ENCODE measurements around the gene LDLRAD3.

LDLRAD3 gene

GRCh38 chr11:35927104-35927503 is 16.8 kb upstream of the LDLRAD3 start:
- POLR2A ChIA-PET (ENCODE audit: low non-redundant PET): interaction anchor here (1.0 kb wide), 1 partner anchor 16 kb away, joined by 3 read pairs; no protein-coding TSS in a partner anchor
- no peak for TF ChIP-seq CTCF (conservative IDR thresholded peaks at IDR 0.05; ENCODE audit: low read depth)
- H3K27ac ChIP-seq: peak overlapping the region; percentile 94
- no peak for DNase-seq (ENCODE audit: low spot score)
- CTCF ChIA-PET: interaction anchor here (0.6 kb wide), 2 partner anchors 27 to 547 kb away, joined by 3 read pairs; no protein-coding TSS in a partner anchor

- ChIA-PET CTCF (interaction anchor here (0.6 to 1.0 kb wide), 4 partner anchors 22 to 546 kb away, joined by 3 read pairs; no protein-coding TSS in a partner anchor), POLR2A (ENCODE audit: low non-redundant PET) (interaction anchor here (0.5 kb wide), 1 partner anchor 8 kb away, joined by 4 read pairs; no protein-coding TSS in a partner anchor)
- peak overlapping the region; percentile 94 for H3K27ac ChIP-seq
- TF ChIP-seq CTCF (conservative IDR thresholded peaks at IDR 0.05; ENCODE audit: low read depth): no peak
- peak; percentile 91 for DNase-seq (ENCODE audit: low spot score)
Measured at GRCh38 chr11:35927682-35928081, 16.2 kb upstream of the LDLRAD3 start.

- peak overlapping the region; percentile 94 for H3K27ac ChIP-seq
- no peak for TF ChIP-seq CTCF (conservative IDR thresholded peaks at IDR 0.05; ENCODE audit: low read depth)
- CTCF ChIA-PET: interaction anchor here (0.5 kb wide), 1 partner anchor 34 kb away, joined by 3 read pairs; no protein-coding TSS in a partner anchor
- POLR2A ChIA-PET (ENCODE audit: low non-redundant PET): no interaction called here
- DNase-seq (ENCODE audit: low spot score): no peak
Measured at GRCh38 chr11:35928688-35929395, 15.0 kb upstream of the LDLRAD3 start.

GRCh38 chr11:35930466-35930865 is 13.4 kb upstream of the LDLRAD3 start:
- H3K27ac ChIP-seq: no peak overlapping the region
- no peak for DNase-seq (ENCODE audit: low spot score)
- TF ChIP-seq CTCF (conservative IDR thresholded peaks at IDR 0.05; ENCODE audit: low read depth): no peak
- CTCF ChIA-PET: interaction anchor here (0.7 kb wide), 1 partner anchor 27 kb away, joined by 3 read pairs; no protein-coding TSS in a partner anchor
- POLR2A ChIA-PET (ENCODE audit: low non-redundant PET): no interaction called here

GRCh38 chr11:35932121-35932520 is 11.7 kb upstream of the LDLRAD3 start:
- CTCF ChIA-PET: no interaction called here
- POLR2A ChIA-PET (ENCODE audit: low non-redundant PET): no interaction called here
- H3K27ac ChIP-seq: no peak overlapping the region
- DNase-seq (ENCODE audit: low spot score): no peak
- TF ChIP-seq CTCF (conservative IDR thresholded peaks at IDR 0.05; ENCODE audit: low read depth): no peak

- CTCF ChIA-PET: interaction anchor here (1.5 kb wide), 1 partner anchor 111 kb away, joined by 5 read pairs; no protein-coding TSS in a partner anchor
- POLR2A ChIA-PET (ENCODE audit: low non-redundant PET): interaction anchor here (0.7 kb wide), 1 partner anchor 349 kb away, joined by 5 read pairs; no protein-coding TSS in a partner anchor
- no peak for DNase-seq (ENCODE audit: low spot score)
- no peak for TF ChIP-seq CTCF (conservative IDR thresholded peaks at IDR 0.05; ENCODE audit: low read depth)
- no peak overlapping the region for H3K27ac ChIP-seq
Measured at GRCh38 chr11:35932681-35933319, 11.1 kb upstream of the LDLRAD3 start.
